ENCODE data around the gene SYNJ2. TPM values are rescaled to one million over a fixed set of nuclear protein-coding genes. Genes with fewer than 3 reads are reported as not detected.

Gene SYNJ2
- total RNA-seq, 1 donor from 2014 or later: 22.5 TPM

DNA sequence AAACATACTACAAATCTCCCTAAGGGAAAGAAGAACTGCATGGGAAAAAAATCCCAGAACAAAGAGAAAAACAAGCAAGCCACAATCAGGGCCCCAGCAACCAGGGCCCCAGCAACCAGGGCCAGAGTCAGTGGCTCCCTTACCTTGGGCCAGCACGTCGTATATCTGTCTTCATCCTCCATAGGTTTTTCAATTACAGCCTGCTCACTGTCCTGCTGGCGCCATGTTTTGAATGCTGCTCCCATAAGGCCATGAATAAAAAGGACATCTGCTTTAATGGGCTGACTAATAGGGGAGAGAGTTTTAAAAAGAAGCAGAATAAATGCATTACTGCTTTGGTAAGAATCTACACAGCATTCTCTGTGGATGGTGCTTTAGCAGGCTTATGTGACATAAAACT is 137.2 kb downstream of the SYNJ2 start:
- intact Hi-C loops (cut with DNase I): no loop called here
- no peak for ATAC-seq

DNA sequence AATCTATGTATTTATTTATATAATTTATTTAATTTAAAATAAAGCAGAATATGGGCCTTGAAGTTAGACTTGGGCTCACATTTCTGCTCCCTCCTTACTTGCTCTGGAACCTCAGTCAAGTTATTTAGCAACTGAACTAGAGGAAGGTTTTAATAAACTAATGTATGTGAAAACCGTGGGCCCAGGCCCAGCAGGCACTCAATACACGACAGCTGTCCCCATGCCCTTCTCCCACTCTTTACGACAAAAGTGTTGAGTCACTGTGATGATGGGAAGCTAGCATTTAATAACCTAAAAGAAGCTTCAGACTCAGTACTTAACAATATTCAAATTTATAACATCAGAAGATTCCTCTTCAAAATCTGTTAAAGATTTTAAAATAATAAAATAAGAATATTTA is 139.7 kb downstream of the SYNJ2 start:
- DNase-seq (ENCODE audit: low spot score): no peak
- intact Hi-C loops (cut with DNase I): no loop called here
- no peak for ATAC-seq

More for the DNA sequence above, 137.2 kb downstream of the SYNJ2 start:
- DNase-seq (ENCODE audit: low spot score): no peak

DNA sequence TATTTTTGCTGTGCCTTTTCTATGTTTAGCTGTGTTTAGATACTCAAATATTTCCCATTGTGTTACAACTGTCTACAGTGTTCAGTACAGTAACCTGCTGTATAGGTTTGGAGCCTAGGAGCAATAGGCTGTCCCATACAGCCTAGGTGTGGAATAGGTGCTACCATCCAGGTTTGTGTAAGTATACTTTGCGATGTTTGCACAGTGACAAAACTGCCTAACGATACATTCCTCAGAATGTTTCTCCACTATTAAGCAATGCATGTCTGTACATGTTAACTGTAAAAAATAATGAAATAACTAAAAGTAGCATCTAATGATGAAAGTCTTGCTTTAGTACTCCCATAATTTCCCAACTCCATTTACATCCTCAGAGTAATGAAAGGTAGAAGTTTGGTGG is 140.4 kb downstream of the SYNJ2 start:
- no peak for DNase-seq (ENCODE audit: low spot score)
- ATAC-seq: no peak
- intact Hi-C loops (cut with DNase I): no loop called here

DNA sequence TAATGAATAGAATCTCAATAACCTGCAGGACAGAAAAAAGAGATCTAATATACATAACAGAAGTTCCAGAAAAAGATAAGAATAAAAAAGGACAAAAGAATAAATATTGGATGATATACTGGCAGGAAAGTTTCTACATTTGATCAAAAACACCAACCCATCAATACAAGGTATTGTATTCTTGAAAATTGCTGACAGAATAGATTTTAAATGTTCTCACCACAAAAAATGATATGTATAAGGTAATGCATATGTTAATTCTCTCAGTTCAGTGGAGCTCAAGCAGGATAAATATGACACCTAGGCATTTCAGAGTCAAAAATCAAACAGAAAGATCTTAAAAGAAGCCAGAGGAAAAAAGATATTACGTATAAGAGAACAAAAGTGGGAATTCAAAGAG is 142.6 kb downstream of the SYNJ2 start:
- ATAC-seq (no peak), DNase-seq (ENCODE audit: low spot score) (no peak)
- intact Hi-C loops (cut with DNase I): no loop called here

DNA sequence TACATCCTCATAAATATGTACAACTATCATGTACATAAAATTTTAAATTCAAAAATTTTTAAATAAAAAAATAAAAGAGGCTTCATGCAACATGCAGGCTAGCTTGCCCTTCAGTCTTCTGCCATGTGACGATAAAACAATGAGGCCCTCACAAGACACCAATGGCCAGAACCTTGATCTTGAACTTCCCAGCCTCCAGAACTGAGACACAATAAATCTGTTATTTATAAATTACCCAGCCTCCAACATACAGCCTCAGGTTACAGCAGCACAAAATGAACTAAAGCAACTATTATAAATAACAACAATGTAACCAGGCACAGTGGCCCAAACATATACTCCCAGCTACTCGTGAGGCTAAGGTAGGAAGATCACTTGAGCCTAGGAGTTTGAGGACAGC is 143.6 kb downstream of the SYNJ2 start:
- DNase-seq (ENCODE audit: low spot score) (no peak), ATAC-seq (no peak)
- intact Hi-C loops (cut with DNase I): no loop called here

DNA sequence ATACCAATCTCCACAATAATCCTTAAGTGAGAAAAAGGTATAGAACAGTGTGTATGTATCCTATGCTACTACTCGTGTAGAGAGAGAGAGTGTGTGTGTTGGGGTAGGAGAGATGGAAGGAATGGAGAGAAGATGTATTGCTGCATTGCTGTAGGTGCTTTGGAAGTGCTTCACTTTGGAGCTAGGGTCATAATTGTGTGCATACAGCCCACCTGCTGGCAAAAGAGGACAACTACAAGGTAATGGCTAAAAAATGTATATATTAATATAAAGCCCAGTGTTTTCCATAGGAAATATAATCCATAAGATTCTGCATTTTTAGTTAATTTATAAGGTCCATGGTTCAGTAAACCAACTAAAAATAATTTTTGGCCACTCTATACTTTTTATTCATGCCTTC is 150.3 kb downstream of the SYNJ2 start:
- ATAC-seq (no peak), DNase-seq (ENCODE audit: low spot score) (no peak)
- intact Hi-C loops (cut with DNase I): no loop called here

DNA sequence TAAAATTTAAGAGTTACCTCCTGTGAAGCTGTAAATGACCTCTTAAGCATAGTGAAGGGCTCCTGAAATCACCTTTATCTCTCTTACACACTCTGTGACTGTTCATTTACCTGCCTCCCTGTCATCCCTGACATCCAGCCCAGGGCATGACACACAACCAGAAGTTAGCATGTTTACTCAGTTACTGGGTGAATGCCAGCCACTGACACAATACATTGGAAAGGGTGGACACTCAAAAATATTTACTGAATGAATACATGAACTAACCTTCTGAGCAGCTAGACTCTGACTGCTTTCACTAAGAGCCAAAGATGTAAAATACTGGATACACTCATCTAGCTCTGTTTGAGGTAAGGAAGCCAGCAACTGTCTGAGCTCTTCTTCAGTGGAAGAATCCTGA is 161.1 kb downstream of the SYNJ2 start:
- ATAC-seq (no peak), DNase-seq (ENCODE audit: low spot score) (no peak)
- intact Hi-C loops (cut with DNase I): no loop called here

DNA sequence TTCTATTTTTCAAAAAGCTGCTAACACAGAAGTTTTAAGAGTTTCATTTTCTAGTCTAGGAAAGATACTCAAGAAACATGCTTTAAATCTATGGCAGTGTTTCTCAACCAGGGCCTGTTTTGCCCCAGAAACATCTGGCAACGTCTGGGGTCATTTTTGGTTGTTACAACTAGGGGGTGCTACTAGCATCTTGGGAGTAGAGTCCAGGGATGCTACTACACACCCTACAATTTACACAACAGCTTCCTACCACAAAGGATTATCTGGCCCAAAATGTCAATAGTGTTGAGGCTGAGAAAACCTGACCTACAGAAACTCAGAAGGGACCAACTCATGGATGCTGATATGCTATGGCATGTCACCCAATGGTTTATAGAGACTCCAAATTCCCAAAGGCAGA is 162.0 kb downstream of the SYNJ2 start:
- intact Hi-C loops (cut with DNase I): no loop called here
- no peak for ATAC-seq
- DNase-seq (ENCODE audit: low spot score): no peak

Other genes with a start within 250 kb of the SYNJ2 start
- 78.1 TPM for gene SNX9, start 158.6 kb upstream of the SYNJ2 start, total RNA-seq
- 9.4 TPM for gene SERAC1, start 186.4 kb downstream of the SYNJ2 start, total RNA-seq
- 20.9 TPM for gene GTF2H5, start 186.5 kb downstream of the SYNJ2 start, total RNA-seq

Measured in sciatic nerve (tissue), 2 donors.